A549 (cell line): Measurements from ENCODE around the gene PIEZO2.

ENCODE experiments used
- CTCF ChIP-seq: fragments of >200 bp; sonication (Bioruptor Twin); formaldehyde crosslinking; IDR thresholded peaks from 3 replicates; pipeline ENCODE4 v1.5.1; 2016
- EP300 ChIP-seq, 2 experiments: fragments of >200 bp; sonication (Bioruptor Twin); formaldehyde crosslinking; IDR thresholded peaks; 2 replicates in 1 of 2; 3 replicates in 1 of 2; pipeline ENCODE4 v1.6.1; 2016 to 2017
- JUNB ChIP-seq: fragments of >200 bp; sonication (Bioruptor Twin); formaldehyde crosslinking; IDR thresholded peaks from 2 replicates; pipeline ENCODE4 v1.6.1; 2016
- MAX ChIP-seq: IDR thresholded peaks from 2 replicates; pipeline ENCODE4 v1.6.1; 2012
- RAD21 ChIP-seq, 2 experiments: fragments of >200 bp in 1 of 2; sonication (Bioruptor Twin) in 1 of 2; formaldehyde crosslinking in 1 of 2; IDR thresholded peaks in 1 of 2; conservative IDR thresholded peaks in 1 of 2; 2 replicates in 1 of 2; 3 replicates in 1 of 2; pipeline ENCODE4 v1.6.1; 2012 to 2018; ENCODE audit warnings: inconsistent platforms in 1 of 2
- REST ChIP-seq: fragments of 200-600 bp; sonication (generic); IDR thresholded peaks from 2 replicates; pipeline ENCODE4 v1.6.1; 2016; ENCODE audit warnings: antibody characterized with exemption, mild to moderate bottlenecking, moderate library complexity

- TF ChIP-seq CTCF: no peak
- no peak for TF ChIP-seq RAD21 (conservative IDR thresholded peaks at IDR 0.05 in 1 of 2, IDR thresholded peaks at IDR 0.05 in 1 of 2)
- no peak for TF ChIP-seq MAX
- no peak for TF ChIP-seq JUNB
- TF ChIP-seq REST: no peak
- no peak for TF ChIP-seq EP300 (IDR thresholded peaks at IDR 0.05)
Observed at GRCh38 chr18:10893196-10893595, 256.2 kb downstream of the PIEZO2 start.
